ENCODE measurements around the gene SCN8A.

- TF ChIP-seq, protein P1, sequence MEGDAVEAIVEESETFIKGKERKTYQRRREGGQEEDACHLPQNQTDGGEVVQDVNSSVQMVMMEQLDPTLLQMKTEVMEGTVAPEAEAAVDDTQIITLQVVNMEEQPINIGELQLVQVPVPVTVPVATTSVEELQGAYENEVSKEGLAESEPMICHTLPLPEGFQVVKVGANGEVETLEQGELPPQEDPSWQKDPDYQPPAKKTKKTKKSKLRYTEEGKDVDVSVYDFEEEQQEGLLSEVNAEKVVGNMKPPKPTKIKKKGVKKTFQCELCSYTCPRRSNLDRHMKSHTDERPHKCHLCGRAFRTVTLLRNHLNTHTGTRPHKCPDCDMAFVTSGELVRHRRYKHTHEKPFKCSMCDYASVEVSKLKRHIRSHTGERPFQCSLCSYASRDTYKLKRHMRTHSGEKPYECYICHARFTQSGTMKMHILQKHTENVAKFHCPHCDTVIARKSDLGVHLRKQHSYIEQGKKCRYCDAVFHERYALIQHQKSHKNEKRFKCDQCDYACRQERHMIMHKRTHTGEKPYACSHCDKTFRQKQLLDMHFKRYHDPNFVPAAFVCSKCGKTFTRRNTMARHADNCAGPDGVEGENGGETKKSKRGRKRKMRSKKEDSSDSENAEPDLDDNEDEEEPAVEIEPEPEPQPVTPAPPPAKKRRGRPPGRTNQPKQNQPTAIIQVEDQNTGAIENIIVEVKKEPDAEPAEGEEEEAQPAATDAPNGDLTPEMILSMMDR (IDR thresholded peaks at IDR 0.05), result no peak
- no peak for TF ChIP-seq POLR2A (IDR thresholded peaks at IDR 0.05)
These were observed 52.9 kb downstream of the SCN8A start for GRCh38 chr12:51643951-51644350.
